HEK293T (cell line): ENCODE data around the gene ZNF556.
"Not testable (repeated sequence)": the region's sequence is repeated elsewhere in the genome, so short reads cannot be mapped to it uniquely, and the experiment has no call there.

ENCODE experiments used
- CTCF ChIA-PET: fragments of 350-600 bp; formaldehyde crosslinking; extraction: SDS; loops from one replicate; lab custom pipeline; 2021; ENCODE audit warnings: antibody characterized with exemption, inconsistent platforms; lab: Yijun Ruan, JAX
- POLR2A ChIA-PET: fragments of 350-600 bp; formaldehyde crosslinking; extraction: SDS; loops from one replicate; lab custom pipeline; 2020; ENCODE audit warnings: antibody characterized with exemption, inconsistent platforms; lab: Yijun Ruan, JAX
- DNase-seq: peaks from one replicate; pipeline ENCODE4 v3.0.0; 2012; ENCODE audit warnings: mixed read lengths; ENCODE audit errors: extremely low spot score
- ARNT ChIP-seq: fragments of 450-650 bp; IDR thresholded peaks from 2 replicates; pipeline ENCODE4 v1.6.1; 2017; ENCODE audit warnings: mild to moderate bottlenecking
- BHLHE40 ChIP-seq: fragments of 450-650 bp; IDR thresholded peaks from 2 replicates; pipeline ENCODE4 v1.6.1; 2016; ENCODE audit warnings: mild to moderate bottlenecking, moderate library complexity, borderline replicate concordance
- CTBP1 ChIP-seq: fragments of 450-650 bp; IDR thresholded peaks from 2 replicates; pipeline ENCODE4 v1.6.1; 2016; ENCODE audit warnings: borderline replicate concordance
- ELF4 ChIP-seq: fragments of 450-650 bp; IDR thresholded peaks from 2 replicates; pipeline ENCODE4 v1.6.1; 2017; ENCODE audit warnings: antibody characterized with exemption
- FOXA1 ChIP-seq: fragments of 450-650 bp; IDR thresholded peaks from 2 replicates; pipeline ENCODE4 v1.6.1; 2016; ENCODE audit warnings: mild to moderate bottlenecking
- FOXK2 ChIP-seq: fragments of 450-650 bp; IDR thresholded peaks from 2 replicates; pipeline ENCODE4 v1.6.1; 2016; ENCODE audit warnings: mild to moderate bottlenecking
- FOXM1 ChIP-seq: fragments of 450-650 bp; IDR thresholded peaks from 2 replicates; pipeline ENCODE4 v1.6.1; 2017; ENCODE audit warnings: mild to moderate bottlenecking, borderline replicate concordance
- HDGF ChIP-seq: fragments of 450-650 bp; IDR thresholded peaks from 2 replicates; pipeline ENCODE4 v1.6.1; 2017; ENCODE audit warnings: antibody characterized with exemption, borderline replicate concordance
- L3MBTL2 ChIP-seq: fragments of 450-650 bp; conservative IDR thresholded peaks from 2 replicates; pipeline ENCODE4 v1.6.1; 2016; ENCODE audit warnings: mild to moderate bottlenecking
- LEF1 ChIP-seq: fragments of 450-650 bp; IDR thresholded peaks from 2 replicates; pipeline ENCODE4 v1.6.1; 2017; ENCODE audit warnings: mild to moderate bottlenecking, borderline replicate concordance
- NFRKB ChIP-seq: fragments of 450-650 bp; IDR thresholded peaks from 2 replicates; pipeline ENCODE4 v1.6.1; 2016; ENCODE audit warnings: mild to moderate bottlenecking, moderate library complexity
- PKNOX1 ChIP-seq: fragments of 450-650 bp; IDR thresholded peaks from 2 replicates; pipeline ENCODE4 v1.6.1; 2016
- SP1 ChIP-seq: fragments of 450-650 bp; IDR thresholded peaks from 2 replicates; pipeline ENCODE4 v1.6.1; 2017
- SUZ12 ChIP-seq: fragments of 450-650 bp; IDR thresholded peaks from 2 replicates; pipeline ENCODE4 v1.6.1; 2016; ENCODE audit warnings: mild to moderate bottlenecking
- TARDBP ChIP-seq: fragments of 450-650 bp; IDR thresholded peaks from 2 replicates; pipeline ENCODE4 v1.6.1; 2016
- ZNF384 ChIP-seq: fragments of 450-650 bp; IDR thresholded peaks from 2 replicates; pipeline ENCODE4 v1.6.1; 2016

The ZNF556 gene

GRCh38 chr19:2858864-2859263 lies 8.3 kb upstream of the ZNF556 start:
- DNase-seq = no peak
- ChIA-PET POLR2A (interaction anchor here (2.4 kb wide), 1 partner anchor 18 kb away, joined by 6 read pairs; the partner anchor contains the start of gene ZNF555), CTCF (no interaction called here)
- no peak for TF ChIP-seq FOXA1
- no peak for TF ChIP-seq FOXM1
- TF ChIP-seq L3MBTL2 = no peak
- no peak for TF ChIP-seq ARNT
- TF ChIP-seq NFRKB = no peak
- TF ChIP-seq ZNF384 = no peak
- TF ChIP-seq TARDBP = no peak
- TF ChIP-seq SP1 = no peak
- TF ChIP-seq SUZ12 = no peak
- no peak for TF ChIP-seq ELF4
- TF ChIP-seq HDGF = no peak
- no peak for TF ChIP-seq CTBP1
- no peak for TF ChIP-seq BHLHE40
- TF ChIP-seq PKNOX1 = no peak
- no peak for TF ChIP-seq LEF1
- no peak for TF ChIP-seq FOXK2

- CTCF ChIA-PET = no interaction called here
- DNase-seq = no peak
- POLR2A ChIA-PET = no interaction called here
- TF ChIP-seq SUZ12 (no peak), TARDBP (no peak), PKNOX1 (no peak), SP1 (no peak), FOXK2 (no peak), NFRKB (no peak), FOXA1 (no peak), BHLHE40 (no peak), CTBP1 (no peak), HDGF (no peak), ZNF384 (no peak), ELF4 (no peak), L3MBTL2 (no peak), FOXM1 (no peak), ARNT (no peak), LEF1 (no peak)
These were observed 3.3 kb upstream of the ZNF556 start for GRCh38 chr19:2863816-2864215.

GRCh38 chr19:2865334-2866100 lies 1.6 kb upstream of the ZNF556 start:
- TF ChIP-seq ELF4 = no peak
- TF ChIP-seq BHLHE40 = no peak
- no peak for TF ChIP-seq ARNT
- no peak for TF ChIP-seq FOXM1
- TF ChIP-seq LEF1 = no peak
- no peak for TF ChIP-seq L3MBTL2
- no peak for TF ChIP-seq ZNF384
- no peak for TF ChIP-seq TARDBP
- no peak for TF ChIP-seq NFRKB
- no peak for TF ChIP-seq FOXK2
- TF ChIP-seq PKNOX1 = no peak
- no peak for TF ChIP-seq FOXA1
- no peak for TF ChIP-seq SUZ12
- no peak for TF ChIP-seq HDGF
- TF ChIP-seq CTBP1 = no peak
- no peak for TF ChIP-seq SP1
- no peak for DNase-seq

GRCh38 chr19:2866495-2867024 lies 575 bp upstream of the ZNF556 start:
- POLR2A ChIA-PET = no interaction called here
- CTCF ChIA-PET = interaction anchor here (0.7 kb wide), 1 partner anchor 1261 kb away, joined by 3 read pairs; no protein-coding TSS in a partner anchor
- no peak for DNase-seq
- TF ChIP-seq ARNT = no peak
- TF ChIP-seq HDGF = no peak
- no peak for TF ChIP-seq FOXK2
- no peak for TF ChIP-seq FOXA1
- TF ChIP-seq LEF1 = no peak
- no peak for TF ChIP-seq L3MBTL2
- TF ChIP-seq SP1 = no peak
- no peak for TF ChIP-seq CTBP1
- no peak for TF ChIP-seq BHLHE40
- no peak for TF ChIP-seq ZNF384

More at GRCh38 chr19:2865334-2866100, 1.6 kb upstream of the ZNF556 start:
- POLR2A ChIA-PET = no interaction called here
- CTCF ChIA-PET = no interaction called here

- ChIA-PET CTCF (interaction anchor here (0.6 kb wide), 1 partner anchor 1784 kb away, joined by 4 read pairs; no protein-coding TSS in a partner anchor), POLR2A (no interaction called here)
- TF ChIP-seq CTBP1 (no peak), ZNF384 (no peak), LEF1 (no peak), ARNT (no peak), ELF4 (no peak), PKNOX1 (no peak), FOXM1 (no peak), FOXK2 (no peak), BHLHE40 (no peak)
- no peak for DNase-seq
These were observed 2.5 kb downstream of the ZNF556 start for GRCh38 chr19:2869618-2870017.

- ChIA-PET POLR2A (interaction anchor here (1.5 kb wide), 1 partner anchor 79 kb away, joined by 3 read pairs; no protein-coding TSS in a partner anchor), CTCF (interaction anchor here (1.6 kb wide), 1 partner anchor 224 kb away, joined by 8 read pairs; no protein-coding TSS in a partner anchor)
- DNase-seq = not testable (repeated sequence)
These were observed 5.0 kb downstream of the ZNF556 start for GRCh38 chr19:2872175-2872574.
